ENCODE data around the gene RPS10.

DNA sequence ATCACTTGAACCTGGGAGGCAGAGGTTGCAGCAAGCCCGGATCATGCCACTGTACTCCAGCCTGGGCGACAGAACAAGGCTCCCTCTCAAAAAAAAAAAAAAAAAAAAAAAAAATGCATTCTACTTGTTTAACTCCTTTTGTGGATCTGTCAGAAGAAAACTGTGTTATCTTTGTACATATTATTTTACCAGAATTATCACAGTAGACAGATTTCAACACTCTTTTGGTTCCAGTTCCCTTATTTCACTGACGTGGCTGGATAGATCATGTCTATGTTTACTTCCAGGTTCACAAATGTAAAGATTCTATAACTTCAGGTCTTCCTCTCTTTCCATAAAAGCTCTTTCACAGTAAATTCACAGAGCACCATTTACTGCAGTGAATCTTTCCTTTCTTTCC lies 51.8 kb downstream of the RPS10 start:
- no peak for TF ChIP-seq CTCF (IDR thresholded peaks at IDR 0.05; ENCODE audit: extremely low read depth in 1 of 2, insufficient read depth in 1 of 2, low read depth in 1 of 2, low read length in 2 of 2)
- no peak for TF ChIP-seq EZH2 (IDR thresholded peaks at IDR 0.05; ENCODE audit: borderline replicate concordance, low read depth, low read length, severe bottlenecking)
- TF ChIP-seq POLR2A (IDR thresholded peaks at IDR 0.05; ENCODE audit: low read depth, low read length), result no peak
- TF ChIP-seq POLR2AphosphoS5 (IDR thresholded peaks at IDR 0.05; ENCODE audit: insufficient read depth, low read depth, low read length), result no peak

All from endothelial cell of umbilical vein (primary cell).